Activated T-helper 1 cell treated with anti-CD3 and anti-CD28 coated beads, Interleukin-2, amount 50 U/mL, for 16 hours (primary cell): ENCODE data around the gene HOGA1.

Experiments used
- DNase-seq, 2 donors: peaks; one replicate each; pipeline ENCODE4 v3.0.0-alpha.2; 2020; ENCODE audit warnings: low read depth in 1 of 2, low spot score in 1 of 2

HOGA1 gene

DNA sequence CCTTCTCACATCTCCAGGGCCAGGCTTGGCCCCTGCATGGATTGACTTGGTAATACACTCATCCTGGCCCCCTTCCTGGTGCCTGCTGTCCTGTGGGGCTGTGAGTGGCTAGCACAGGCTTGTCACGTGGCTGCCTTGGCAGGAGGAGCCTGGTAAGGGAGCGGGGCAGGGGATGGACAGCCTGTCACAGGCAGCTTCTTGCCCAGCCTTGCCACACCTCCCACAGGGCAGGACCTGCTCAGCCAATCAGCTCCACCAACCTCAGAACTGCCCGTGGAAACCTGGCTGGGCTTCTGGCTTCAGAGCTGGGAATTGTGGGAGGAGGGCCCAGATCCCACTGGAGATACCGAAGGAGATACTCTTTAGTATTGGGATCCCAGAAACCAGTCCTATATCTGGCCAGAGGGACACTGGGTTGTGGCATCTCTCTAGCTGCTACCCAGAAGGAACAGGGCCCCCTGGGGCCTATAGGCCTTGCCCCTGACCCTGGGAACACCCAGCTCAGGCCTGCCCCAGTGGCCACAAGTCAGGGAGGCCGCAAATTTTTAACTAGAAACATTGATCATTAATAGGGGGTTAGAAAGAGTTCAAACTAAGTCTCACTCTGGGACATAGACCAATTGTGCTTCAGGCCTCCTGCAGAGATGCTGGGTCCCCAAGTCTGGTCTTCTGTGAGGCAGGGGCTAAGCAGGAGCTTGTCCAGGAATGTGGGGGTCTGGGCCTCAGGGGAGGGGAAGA, at the start of gene HOGA1:
Gene HOGA1 (plus strand): TSS at position 330 of the 738 bp plus-strand sequence. CDS start 315 bp downstream, at position 645.
- DNase-seq = no peak

- DNase-seq = peak in 1 of 2 donors; percentile 9
Measured at GRCh38 chr10:97534746-97535367, 49.3 kb upstream of the HOGA1 start.

- DNase-seq = no peak
Measured at GRCh38 chr10:97537186-97537869, 46.9 kb upstream of the HOGA1 start.

DNA sequence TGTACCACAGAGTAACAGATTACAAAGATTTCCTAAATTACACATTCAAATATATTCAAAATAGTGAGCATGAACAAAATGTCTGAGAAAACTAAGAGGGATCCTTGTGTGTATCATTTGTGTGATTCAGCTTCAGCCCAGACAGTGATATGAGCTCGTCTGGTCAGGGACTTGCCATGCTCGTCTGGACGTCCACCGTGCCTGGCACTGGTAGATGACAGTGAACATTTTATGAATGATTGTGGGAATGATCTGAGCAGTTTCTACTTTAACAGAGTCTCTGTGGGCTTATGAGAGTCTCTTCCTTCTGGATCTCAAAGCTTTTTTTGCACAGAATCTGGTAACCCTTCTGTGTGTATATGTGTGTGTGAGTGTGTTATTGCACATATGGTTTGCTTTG, 45.8 kb upstream of the HOGA1 start:
- DNase-seq = no peak

- DNase-seq = no peak
Measured at GRCh38 chr10:97538839-97539238, 45.4 kb upstream of the HOGA1 start.

DNA sequence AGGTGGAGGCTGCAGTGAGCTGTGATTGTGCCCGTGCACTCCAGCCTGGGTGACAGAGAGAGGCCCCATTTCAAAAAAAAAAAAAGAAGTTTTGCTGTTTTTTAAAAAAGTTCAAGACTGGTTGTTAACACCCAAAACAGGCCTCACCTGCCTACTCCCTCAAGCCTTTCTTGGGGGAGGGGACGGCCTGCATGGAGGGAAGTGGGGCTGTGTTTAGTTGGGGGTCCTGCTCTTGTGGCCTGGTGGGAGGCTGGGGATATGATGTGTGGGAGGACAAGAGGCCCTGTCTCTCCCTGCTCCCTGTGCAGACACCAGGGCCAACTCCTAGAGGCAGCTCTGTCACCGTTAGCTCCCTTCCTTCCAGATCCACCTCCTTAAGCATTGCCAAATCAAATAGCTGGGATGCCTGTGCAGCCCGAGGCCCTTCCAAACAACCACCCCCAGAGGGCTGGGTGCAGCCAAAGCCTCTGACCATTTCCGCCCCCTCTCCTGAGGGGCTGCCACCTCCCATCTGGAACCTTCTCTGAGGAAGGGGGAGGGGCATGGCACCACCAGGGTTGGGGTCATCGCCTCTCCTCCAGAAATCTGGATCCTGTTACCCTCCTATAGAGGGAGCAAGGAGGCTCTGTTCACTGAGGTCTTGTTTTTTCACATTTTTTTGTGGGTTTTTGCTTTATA, 44.5 kb upstream of the HOGA1 start:
- DNase-seq = no peak

GRCh38 chr10:97540669-97541500, 43.3 kb upstream of the HOGA1 start:
- no peak for DNase-seq

- DNase-seq = no peak
Measured at GRCh38 chr10:97542169-97543024, 41.8 kb upstream of the HOGA1 start.

GRCh38 chr10:97543025-97543546, 41.1 kb upstream of the HOGA1 start:
- peak in 1 of 2 donors; percentile 13 for DNase-seq

GRCh38 chr10:97546456-97547270, 37.5 kb upstream of the HOGA1 start:
- no peak for DNase-seq

DNA sequence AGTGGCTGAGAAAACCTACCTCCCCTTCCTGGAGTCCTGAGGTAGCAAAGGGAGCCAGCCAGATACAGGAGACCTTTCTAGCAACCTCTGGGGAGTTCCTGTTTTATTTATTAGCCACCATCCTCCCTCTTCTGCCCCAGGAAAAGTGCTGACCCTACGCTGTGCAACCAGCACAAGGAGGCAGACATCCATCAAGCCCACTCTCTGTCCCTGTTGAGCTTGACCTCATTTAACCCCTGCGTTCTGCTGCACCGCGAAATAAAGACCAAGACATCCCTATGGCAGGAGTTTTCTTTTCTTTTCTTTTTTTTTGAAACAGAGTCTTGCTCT, 37.0 kb upstream of the HOGA1 start:
- DNase-seq = no peak

- no peak for DNase-seq
Measured at GRCh38 chr10:97547962-97548361, 36.2 kb upstream of the HOGA1 start.

GRCh38 chr10:97548828-97549455, 35.2 kb upstream of the HOGA1 start:
- no peak for DNase-seq

GRCh38 chr10:97549587-97550322, 34.4 kb upstream of the HOGA1 start:
- DNase-seq = no peak

DNA sequence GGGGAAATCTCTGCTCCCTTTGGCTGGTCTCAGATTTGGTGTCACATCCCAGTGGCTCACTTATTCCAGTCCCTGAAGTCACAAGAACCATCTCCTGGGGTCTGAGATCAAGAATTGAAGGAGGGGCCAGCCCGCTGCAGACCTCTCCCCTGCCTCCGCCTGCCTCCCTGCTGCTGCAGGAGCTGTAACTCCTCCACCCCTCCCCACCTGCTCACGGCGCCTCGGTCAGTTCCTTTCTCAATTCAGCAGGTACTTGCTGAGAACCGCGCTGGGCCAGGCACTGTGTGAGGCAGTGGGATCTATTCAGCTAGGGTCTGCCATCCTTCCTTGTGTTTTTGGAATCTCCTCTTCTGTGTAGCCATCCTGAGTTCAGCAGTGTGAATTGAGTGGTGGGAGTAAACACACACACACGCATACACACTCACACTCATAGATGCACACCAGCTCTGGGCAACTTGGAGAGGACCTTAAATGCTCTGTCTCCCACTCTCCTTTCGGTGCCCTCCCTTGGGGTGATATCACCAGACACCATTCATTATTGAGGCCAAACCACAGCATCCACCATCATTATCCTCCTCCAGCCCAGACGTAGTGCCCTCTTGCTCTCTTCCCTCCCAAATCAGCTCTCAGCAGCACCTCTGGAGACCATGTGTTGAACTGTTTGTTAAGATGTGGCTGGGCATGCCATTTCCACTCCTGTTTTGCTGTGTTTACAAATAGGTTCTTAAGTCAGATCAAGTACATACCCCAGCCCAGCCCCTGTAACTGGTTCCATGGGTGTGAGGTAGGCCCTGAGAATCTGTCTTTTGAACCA, 33.6 kb upstream of the HOGA1 start:
- DNase-seq = no peak

GRCh38 chr10:97551271-97551670, 32.9 kb upstream of the HOGA1 start:
- DNase-seq = no peak

- peak; percentile 32 to 37 for DNase-seq
Measured at GRCh38 chr10:97553575-97554031, 30.6 kb upstream of the HOGA1 start.
